K562 (cell line): Measurements from ENCODE around the gene SIRT3. TPM values are rescaled to one million over a fixed set of nuclear protein-coding genes. Genes with fewer than 3 reads are reported as not detected.
"Not testable (repeated sequence)": the region's sequence is repeated elsewhere in the genome, so short reads cannot be mapped to it uniquely, and the experiment has no call there.

Experiments
- ARNT ChIP-seq, 2 experiments: fragments of 450-650 bp; IDR thresholded peaks; 2 replicates each; pipeline ENCODE4 v1.6.1; 2016; ENCODE audit warnings: mild to moderate bottlenecking in 1 of 2
- ATF1 ChIP-seq, 2 experiments: fragments of 450-650 bp in 1 of 2; IDR thresholded peaks; 2 replicates each; pipeline ENCODE4 v1.6.1; 2016; ENCODE audit warnings: missing compliant biosample characterization in 1 of 2, missing genetic modification characterization in 1 of 2
- CBFA2T3 ChIP-seq: fragments of 450-650 bp; IDR thresholded peaks from 2 replicates; pipeline ENCODE4 v1.6.1; 2017
- E2F6 ChIP-seq, 2 experiments: IDR thresholded peaks; 2 replicates each; pipeline ENCODE4 v1.6.1; 2011; ENCODE audit warnings: borderline replicate concordance in 1 of 2, control low read depth in 1 of 2, low read depth in 1 of 2, low read length in 1 of 2, mild to moderate bottlenecking in 1 of 2, mixed read lengths in 1 of 2, moderate library complexity in 1 of 2; ENCODE audit not compliant: insufficient read depth in 1 of 2, insufficient read length in 1 of 2, poor library complexity in 1 of 2, severe bottlenecking in 1 of 2; ENCODE audit errors: extremely low read depth in 1 of 2
- EP300 ChIP-seq: IDR thresholded peaks from 2 replicates; pipeline ENCODE4 v1.6.1; 2012; ENCODE audit warnings: low read length, improper control_type of control experiment
- REST ChIP-seq, 2 experiments: fragments of 450-650 bp; formaldehyde crosslinking in 1 of 2; IDR thresholded peaks; 2 replicates each; pipeline versions ENCODE4 v1.4.0 to v1.6.1; 2014 to 2020; ENCODE audit warnings: mild to moderate bottlenecking in 2 of 2, borderline replicate concordance in 1 of 2, low read depth in 1 of 2
- SOX6 ChIP-seq: fragments of 450-650 bp; IDR thresholded peaks from 2 replicates; pipeline ENCODE4 v1.6.1; 2014; ENCODE audit warnings: mild to moderate bottlenecking
- THRAP3 ChIP-seq: fragments of 450-650 bp; IDR thresholded peaks from 2 replicates; pipeline ENCODE4 v1.6.1; 2016; ENCODE audit warnings: mild to moderate bottlenecking, inconsistent platforms, borderline replicate concordance
- TOE1 ChIP-seq, 2 experiments: fragments of 450-650 bp in 1 of 2; sonication (generic) in 1 of 2; formaldehyde crosslinking in 1 of 2; IDR thresholded peaks; 2 replicates each; pipeline versions ENCODE4 v1.7.1 to v1.8.0; 2016 to 2022; ENCODE audit warnings: borderline replicate concordance in 2 of 2, mild to moderate bottlenecking in 2 of 2, antibody characterized with exemption in 1 of 2, inconsistent platforms in 1 of 2, low read depth in 1 of 2, missing genetic modification reagents in 1 of 2, moderate library complexity in 1 of 2
- ZNF592 ChIP-seq: fragments of 450-650 bp; IDR thresholded peaks from 2 replicates; pipeline ENCODE4 v1.6.1; 2017; ENCODE audit warnings: antibody characterized with exemption, mild to moderate bottlenecking
- polyA plus RNA-seq, 8 experiments: library from polyadenylated mRNA; depleted of rRNA in 4 of 8; stranded (reverse) in 5 of 8; unstranded in 3 of 8; fragments of >200 nt; fragmentation: Nextera tagmentation in 2 of 8; fragmentation: Illumina TruSeq in 1 of 8; extraction: Ambion mirVana in 2 of 8; extraction: Trizol in 1 of 8; gene quantifications; 2 replicates each; pipeline versions ENCODE4 v1.2.1 to v1.2.3, GENCODE V29; 2011 to 2014; ENCODE audit warnings: inconsistent platforms in 1 of 8, missing spikeins in 1 of 8
- total RNA-seq, 7 experiments: library from RNA; depleted of rRNA in 6 of 7; stranded (reverse); fragments of >200 nt in 6 of 7; fragmentation: Illumina TruSeq in 2 of 7; extraction: Trizol in 2 of 7; gene quantifications; 2 replicates each; pipeline versions ENCODE4 v1.2.1 to v1.2.3, GENCODE V29; 2011 to 2021; ENCODE audit warnings: low replicate concordance in 1 of 7

The SIRT3 gene
- total and polyA plus RNA-seq, 9 of the 15 experiments (the other 6 are each of a cell fraction or from before 2014, with no cell fraction given): 1.9 to 27.5 (median 14.5) TPM

GRCh38 chr11:268716-269145, 32.6 kb upstream of the SIRT3 start (continued):
- TF ChIP-seq E2F6 (IDR thresholded peaks at IDR 0.05; ENCODE audit: borderline replicate concordance in 1 of 2, extremely low read depth in 1 of 2, insufficient read depth in 1 of 2, insufficient read length in 1 of 2, low read depth in 1 of 2, low read length in 1 of 2, poor library complexity in 1 of 2, severe bottlenecking in 1 of 2): peak; percentile 33 to 72
- TF ChIP-seq ARNT (IDR thresholded peaks at IDR 0.05): 0 out of 4 replicates have a peak, but pooled peaks of 1 of the 2 experiments have one; percentile 37
- TF ChIP-seq THRAP3: 0 out of 2 replicates have a peak, but pooled peaks have one; percentile 1
- TF ChIP-seq EP300: peak; percentile 18; the same call in 1 of the 2 replicates
- peak; percentile 68 for TF ChIP-seq REST (IDR thresholded peaks at IDR 0.05; ENCODE audit: borderline replicate concordance)
- TF ChIP-seq REST (CRISPR knock-in tag; IDR thresholded peaks at IDR 0.05; ENCODE audit: low read depth); TOE1 (IDR thresholded peaks at IDR 0.05; ENCODE audit: borderline replicate concordance); ATF1 (CRISPR knock-in tag; IDR thresholded peaks at IDR 0.05): not testable (repeated sequence)
- peak; percentile 39 for TF ChIP-seq CBFA2T3
- TF ChIP-seq TOE1 (CRISPR knock-in tag; IDR thresholded peaks at IDR 0.05; ENCODE audit: borderline replicate concordance, low read depth): 0 out of 2 replicates have a peak, but pooled peaks have one; percentile 29
- TF ChIP-seq ATF1 (tag; IDR thresholded peaks at IDR 0.05): peak; percentile 73
- TF ChIP-seq SOX6: peak; percentile 39
- TF ChIP-seq ZNF592: peak; percentile 84
